Loucy (cell line): ENCODE data around the gene CNNM3.

Source experiments
- H2AFZ ChIP-seq: fragments of 200-600 bp; sonication (generic); 2 replicates; pipeline ENCODE4 v1.6.0; 2016; ENCODE audit warnings: antibody characterized with exemption, mild to moderate bottlenecking, low read length, moderate library complexity
- H3F3A ChIP-seq: fragments of 200-600 bp; 2 replicates; pipeline ENCODE4 v1.6.0; 2016; ENCODE audit warnings: antibody characterized with exemption, low read depth, mild to moderate bottlenecking
- H3K27me3 ChIP-seq: fragments of 200-600 bp; sonication (generic); 2 replicates; pipeline ENCODE4 v1.6.1; 2014; ENCODE audit warnings: low read length, mild to moderate bottlenecking; ENCODE audit not compliant: insufficient read depth, poor library complexity, severe bottlenecking
- H3K36me3 ChIP-seq: fragments of 200-600 bp; sonication (generic); 2 replicates; pipeline ENCODE4 v1.6.1; 2016; ENCODE audit warnings: low read length; ENCODE audit not compliant: insufficient read depth
- H3K4me1 ChIP-seq: fragments of 200-600 bp; sonication (generic); 2 replicates; pipeline ENCODE4 v1.5.1; 2014; ENCODE audit warnings: low read length, mild to moderate bottlenecking; ENCODE audit not compliant: insufficient read depth, poor library complexity, severe bottlenecking
- H3K4me2 ChIP-seq: fragments of 200-600 bp; sonication (generic); 2 replicates; pipeline ENCODE4 v1.6.0; 2014; ENCODE audit warnings: antibody characterized with exemption, low read length, low read depth, mild to moderate bottlenecking; ENCODE audit not compliant: poor library complexity, severe bottlenecking
- H3K4me3 ChIP-seq: fragments of 200-600 bp; sonication (generic); 2 replicates; pipeline ENCODE4 v1.5.1; 2014; ENCODE audit warnings: low read length, mild to moderate bottlenecking, mixed read lengths; ENCODE audit not compliant: poor library complexity, severe bottlenecking
- H3K79me2 ChIP-seq: fragments of 200-600 bp; sonication (generic); 2 replicates; pipeline ENCODE4 v1.6.1; 2014; ENCODE audit warnings: low read length; ENCODE audit not compliant: insufficient read depth
- H3K9ac ChIP-seq: fragments of 200-600 bp; sonication (generic); 2 replicates; pipeline ENCODE4 v1.6.0; 2014; ENCODE audit warnings: mild to moderate bottlenecking, low read depth, low read length, moderate library complexity; ENCODE audit not compliant: poor library complexity, severe bottlenecking
- H3K9me2 ChIP-seq: fragments of 200-600 bp; sonication (generic); replicated peaks from 2 replicates; pipeline ENCODE4 v1.6.1; 2016; ENCODE audit warnings: low read depth, low read length, mixed read lengths
- H3K9me3 ChIP-seq: fragments of 200-600 bp; sonication (generic); 2 replicates; pipeline ENCODE4 v1.6.1; 2014; ENCODE audit warnings: mild to moderate bottlenecking, antibody characterized with exemption, low read length, low read depth; ENCODE audit not compliant: insufficient read depth
- H4K20me1 ChIP-seq: fragments of 200-600 bp; sonication (generic); 2 replicates; pipeline ENCODE4 v1.6.0; 2014; ENCODE audit warnings: antibody characterized with exemption, low read length, mild to moderate bottlenecking; ENCODE audit not compliant: insufficient read depth, poor library complexity, severe bottlenecking
- CTCF ChIP-seq: fragments of 200-600 bp; sonication (generic); conservative IDR thresholded peaks from 2 replicates; pipeline ENCODE4 v1.5.1; 2014; ENCODE audit warnings: mild to moderate bottlenecking, antibody characterized with exemption, low read length
- EZH2phosphoT487 ChIP-seq: fragments of 200-600 bp; IDR thresholded peaks from 2 replicates; pipeline ENCODE4 v1.6.1; 2018; ENCODE audit warnings: antibody characterized with exemption, mild to moderate bottlenecking, moderate library complexity, borderline replicate concordance

Gene CNNM3

DNA sequence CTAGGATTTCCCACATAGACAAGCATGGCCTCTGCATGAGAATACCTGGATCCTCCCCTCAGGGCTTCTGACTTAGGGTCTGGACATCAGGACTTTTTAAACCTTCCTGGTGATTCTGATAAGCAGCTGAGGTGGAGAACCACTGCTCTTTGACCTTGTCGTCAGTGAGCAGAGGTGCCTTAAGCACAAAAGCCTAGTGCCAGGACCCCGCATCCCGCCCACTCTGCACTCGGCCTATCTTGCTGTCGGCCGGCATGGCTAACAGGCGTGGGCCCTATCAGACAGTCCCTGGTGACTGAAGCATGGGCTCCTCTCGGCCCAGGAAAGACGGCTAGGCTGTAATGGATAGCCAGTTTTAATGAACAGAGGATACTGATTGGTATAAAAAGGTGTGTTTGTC is 21.5 kb downstream of the CNNM3 start:
- Histone ChIP-seq H3K27me3 (no peaks in the 10 kb centered on the region), H3F3A (no peaks in the 10 kb centered on the region), H3K36me3 (peaks cover 19% of the 10 kb centered on the region; the same call in 1 of the 2 replicates), H3K9ac (no peak overlapping the region), H3K4me1 (no peaks in the 10 kb centered on the region), H3K9me2 (no peaks in the 10 kb centered on the region), H3K79me2 (no peaks in the 10 kb centered on the region), H4K20me1 (no peaks in the 10 kb centered on the region), H2AFZ (no peak overlapping the region), H3K4me3 (no peak overlapping the region), H3K9me3 (no peaks in the 10 kb centered on the region), H3K4me2 (no peak overlapping the region)
- TF ChIP-seq EZH2phosphoT487 (no peak), CTCF (no peak)

DNA sequence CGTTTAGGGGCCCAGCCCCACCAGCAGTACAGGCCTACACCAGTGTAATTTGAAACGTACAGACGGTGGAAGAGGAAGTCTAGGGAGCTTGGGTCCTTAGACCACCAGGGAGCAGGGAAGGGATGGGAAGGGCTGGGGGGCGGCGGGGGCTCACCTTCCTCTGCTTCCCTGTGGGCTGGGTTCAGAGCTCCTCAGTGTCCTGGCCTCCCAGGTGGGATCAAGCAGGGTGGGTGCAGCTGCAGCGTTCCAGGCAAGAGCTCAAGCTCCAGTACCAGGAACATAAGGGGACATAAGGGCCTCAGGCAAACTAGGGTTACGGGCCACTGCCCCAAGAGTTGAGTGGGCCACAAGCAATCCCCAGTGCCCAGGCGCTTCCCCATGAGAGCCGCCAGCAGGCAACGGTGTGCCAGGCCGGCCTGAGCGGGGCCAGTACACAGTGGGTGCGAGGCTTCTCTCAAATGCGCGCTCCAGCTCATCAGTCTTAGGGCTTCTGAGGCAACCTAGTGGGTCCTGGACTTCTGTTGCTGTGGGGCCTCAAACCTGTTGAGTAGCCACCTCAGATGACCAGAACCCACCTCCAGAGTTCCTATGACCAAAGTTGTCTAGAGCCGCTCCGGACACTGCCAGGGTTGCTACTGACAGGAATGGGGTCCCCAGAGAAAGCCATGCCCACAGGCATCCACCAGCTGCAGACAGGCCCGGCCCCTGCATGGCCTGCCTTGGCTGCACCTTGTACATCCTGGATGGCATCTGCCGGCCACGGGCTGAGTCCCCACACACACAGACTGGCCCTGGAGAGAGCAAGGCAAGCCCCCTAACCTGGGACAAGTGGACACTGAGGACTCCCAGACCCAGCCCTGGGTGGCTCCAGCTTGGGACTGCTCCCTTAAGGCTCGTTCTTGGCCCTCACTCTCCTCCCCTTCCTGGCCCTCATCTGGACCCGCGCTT is 22.6 kb downstream of the CNNM3 start:
- Histone ChIP-seq H3K9me3 (no peaks in the 10 kb centered on the region), H3K9ac (no peak overlapping the region), H3K4me2 (no peak overlapping the region), H2AFZ (no peak overlapping the region), H4K20me1 (no peaks in the 10 kb centered on the region), H3F3A (no peaks in the 10 kb centered on the region), H3K36me3 (peaks cover 9% of the 10 kb centered on the region; the same call in 1 of the 2 replicates), H3K27me3 (no peaks in the 10 kb centered on the region), H3K4me3 (no peak overlapping the region), H3K4me1 (no peaks in the 10 kb centered on the region), H3K9me2 (no peaks in the 10 kb centered on the region), H3K79me2 (no peaks in the 10 kb centered on the region)
- TF ChIP-seq CTCF (no peak), EZH2phosphoT487 (no peak)

- no peak overlapping the region for H3K4me2 ChIP-seq
- no peak overlapping the region for H2AFZ ChIP-seq
These were observed 23.3 kb downstream of the CNNM3 start for GRCh38 chr2:96839293-96839874.

More at GRCh38 chr2:96839293-96839874, 23.3 kb downstream of the CNNM3 start:
- H3F3A ChIP-seq = no peaks in the 10 kb centered on the region
- no peaks in the 10 kb centered on the region for H3K4me1 ChIP-seq
- peaks cover 6% of the 10 kb centered on the region; the same call in 1 of the 2 replicates for H3K36me3 ChIP-seq
- no peak overlapping the region for H3K9ac ChIP-seq
- no peaks in the 10 kb centered on the region for H4K20me1 ChIP-seq
- no peak overlapping the region for H3K4me3 ChIP-seq
- H3K9me2 ChIP-seq = no peaks in the 10 kb centered on the region
- no peaks in the 10 kb centered on the region for H3K27me3 ChIP-seq
- no peaks in the 10 kb centered on the region for H3K79me2 ChIP-seq
- H3K9me3 ChIP-seq = no peaks in the 10 kb centered on the region
- TF ChIP-seq EZH2phosphoT487 (no peak), CTCF (no peak)
